HT-29 (cell line): ENCODE results near the gene KLHL41. TPM values are rescaled to one million over a fixed set of nuclear protein-coding genes. Genes with fewer than 3 reads are reported as not detected.
A peak's percentile ranks its signal among the peaks of the same experiment; 100 is the strongest.
"Not testable (repeated sequence)": the region's sequence is repeated elsewhere in the genome, so short reads cannot be mapped to it uniquely, and the experiment has no call there.

ENCODE experiments used
- DNase-seq: peaks from one replicate; pipeline ENCODE4 v3.0.0-alpha.2; 2015; ENCODE audit warnings: low spot score
- total RNA-seq: library from RNA; depleted of rRNA; stranded (reverse); fragments of >200 nt; shearing (Covaris generic); gene quantifications from 2 replicates; pipeline ENCODE4 v1.2.3, GENCODE V29; 2014; rRNA removed

The KLHL41 gene
- total RNA-seq, 1 experiment from 2014 or later = not detected

DNA sequence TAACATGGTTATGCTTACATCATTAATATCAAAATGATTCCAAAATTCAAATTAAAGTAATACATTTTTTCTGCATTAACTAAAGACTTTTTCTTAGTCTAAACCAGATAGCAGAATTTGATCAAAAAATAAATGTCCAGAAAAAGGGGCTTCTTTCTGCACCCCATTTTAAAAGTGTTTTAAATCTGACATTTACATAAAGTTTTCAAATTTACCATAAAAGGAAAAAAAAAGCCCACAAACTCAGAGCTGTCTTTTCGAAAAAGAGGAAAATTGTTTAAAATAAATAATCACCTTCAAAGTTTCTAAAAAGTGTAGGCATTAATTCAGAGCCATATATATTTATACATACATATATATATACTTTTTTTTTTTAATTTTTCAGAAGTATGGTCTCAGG, 62.7 kb downstream of the KLHL41 start:
- no peak for DNase-seq

DNA sequence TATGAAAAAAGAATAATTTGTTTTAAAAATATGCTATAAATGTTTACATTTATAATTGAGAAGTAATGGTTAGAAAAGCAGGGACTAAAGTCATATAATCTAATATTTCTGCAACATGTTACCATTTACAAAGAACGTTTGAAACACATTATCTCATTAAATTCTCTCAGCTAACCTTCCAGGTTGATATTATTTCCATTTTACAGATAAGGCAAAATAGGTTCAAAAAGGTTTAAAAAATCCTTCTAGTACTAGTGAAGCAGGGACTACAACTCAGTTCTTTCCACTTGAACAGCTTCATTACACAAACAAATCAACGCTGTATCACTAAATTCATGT, 63.3 kb downstream of the KLHL41 start:
- no peak for DNase-seq

DNA sequence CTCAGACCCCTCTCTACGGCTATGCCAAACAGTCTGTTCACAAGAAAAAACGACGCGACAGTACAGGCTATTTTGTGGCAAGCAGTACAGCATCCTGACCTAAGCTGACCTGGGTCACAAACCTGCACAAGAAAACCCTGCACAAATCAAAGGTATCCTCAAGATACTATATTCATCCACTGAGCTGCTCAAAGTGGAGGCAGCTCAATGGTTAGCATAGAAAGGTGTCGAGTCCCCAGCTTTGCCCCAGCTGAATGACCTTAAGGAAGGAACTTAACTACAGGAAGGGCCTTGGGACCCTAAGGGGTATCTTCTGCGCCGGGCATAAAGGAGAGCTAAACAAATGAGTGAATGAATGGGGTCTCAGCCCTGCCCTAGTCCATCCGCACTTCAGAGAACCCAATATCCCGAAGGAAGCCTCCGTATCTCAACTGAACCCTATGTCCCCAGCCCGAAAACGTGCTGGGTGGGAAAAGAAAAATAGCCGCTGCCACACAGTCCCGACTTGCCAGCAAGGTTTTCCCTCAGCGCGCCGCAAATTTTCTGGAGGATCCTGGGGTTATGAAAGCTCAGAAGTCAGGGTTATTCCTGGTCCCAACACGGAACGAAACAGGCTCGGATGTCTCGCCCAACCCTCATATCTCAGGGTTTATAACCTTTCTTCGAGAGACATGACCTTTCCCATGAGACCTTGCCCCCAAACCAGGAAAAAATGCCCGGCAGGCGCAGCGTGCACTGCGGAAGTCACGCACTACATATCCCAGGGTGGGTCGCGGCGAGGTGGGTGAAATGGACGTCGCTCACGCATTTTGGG, 63.9 kb downstream of the KLHL41 start, which contains the start of gene FASTKD1:
Gene FASTKD1 (minus strand): TSS at position 706 of the 814 bp plus-strand sequence. CDS start 1,836 bp downstream, outside the sequence.
- DNase-seq = peak; percentile 93

DNA sequence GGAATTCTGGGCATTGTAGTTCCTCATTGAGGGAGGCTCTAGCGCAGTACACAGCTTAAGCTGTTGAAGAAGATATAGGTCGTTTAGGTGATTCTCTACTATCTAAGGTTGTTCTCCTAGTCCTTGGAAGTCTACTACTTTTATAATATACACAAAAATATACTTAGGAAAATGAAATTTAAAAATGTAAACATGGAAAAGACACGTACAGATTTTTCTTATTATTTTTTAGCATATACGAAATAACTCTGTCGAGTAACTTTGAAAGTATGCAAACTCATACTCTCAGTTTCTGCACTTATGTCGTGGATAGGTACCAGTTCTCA, 64.4 kb downstream of the KLHL41 start:
- DNase-seq = no peak

DNA sequence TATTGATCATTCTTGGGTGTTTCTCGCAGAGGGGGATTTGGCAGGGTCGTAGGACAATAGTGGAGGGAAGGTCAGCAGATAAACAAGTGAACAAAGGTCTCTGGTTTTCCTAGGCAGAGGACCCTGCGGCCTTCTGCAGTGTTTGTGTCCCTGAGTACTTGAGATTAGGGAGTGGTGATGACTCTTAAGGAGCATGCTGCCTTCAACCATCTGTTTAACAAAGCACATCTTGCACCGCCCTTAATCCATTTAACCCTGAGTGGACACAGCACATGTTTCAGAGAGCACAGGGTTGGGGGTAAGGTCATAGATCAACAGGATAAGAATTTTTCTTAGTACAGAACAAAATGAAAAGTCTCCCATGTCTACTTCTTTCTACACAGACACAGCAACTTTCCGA, 65.0 kb downstream of the KLHL41 start:
- not testable (repeated sequence) for DNase-seq

DNA sequence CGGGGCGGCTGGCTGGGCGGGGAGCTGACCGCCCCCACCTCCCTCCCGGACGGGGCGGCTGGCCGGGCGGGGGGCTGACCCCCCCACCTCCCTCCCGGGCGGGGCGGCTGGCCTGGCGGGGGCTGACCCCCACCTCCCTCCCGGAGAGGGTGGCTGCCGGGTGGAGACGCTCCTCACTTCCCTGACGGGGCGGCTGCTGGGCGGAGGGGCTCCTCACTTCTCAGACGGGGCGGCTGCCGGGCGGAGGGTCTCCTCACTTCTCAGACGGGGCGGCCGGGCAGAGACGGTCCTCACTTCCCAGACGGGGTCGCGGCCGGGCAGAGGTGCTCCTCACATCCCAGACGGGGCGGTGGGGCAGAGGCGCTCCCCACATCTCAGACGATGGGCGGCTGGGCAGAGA, 65.8 kb downstream of the KLHL41 start:
- not testable (repeated sequence) for DNase-seq

Other genes with a start within 250 kb of the KLHL41 start
- gene LRP2, start 147.2 kb upstream of the KLHL41 start, total RNA-seq = not detected in 2 replicates
- 0.28 and 0.34 TPM in 2 replicates for gene BBS5, start 30.2 kb upstream of the KLHL41 start, total RNA-seq
- 5.1 and 6.9 TPM in 2 replicates for gene FASTKD1, start 64.2 kb downstream of the KLHL41 start, total RNA-seq
- gene PPIG, start 74.6 kb downstream of the KLHL41 start, total RNA-seq = 15.4 and 20.7 TPM in 2 replicates
- gene CFAP210, start 184.7 kb downstream of the KLHL41 start, total RNA-seq = not detected in 2 replicates
- 4.4 and 8.2 TPM in 2 replicates for gene PHOSPHO2, start 184.8 kb downstream of the KLHL41 start, total RNA-seq
- gene KLHL23, start 224.1 kb downstream of the KLHL41 start, total RNA-seq = 5.4 and 12.1 TPM in 2 replicates